Testis (tissue), 2 donors: ENCODE measurements around the gene ZNF780B.

Source experiments
- CTCF ChIP-seq, 3 experiments: fragments of 450-650 bp in 2 of 3; fragments of 200-600 bp in 1 of 3; sonication (generic) in 1 of 3; IDR thresholded peaks; one replicate each; pipeline ENCODE4 v1.5.1; 2016 to 2019; ENCODE audit warnings: antibody characterized with exemption in 3 of 3, mild to moderate bottlenecking in 2 of 3, moderate library complexity in 1 of 3
- POLR2A ChIP-seq: fragments of 450-650 bp; IDR thresholded peaks from one replicate; pipeline ENCODE4 v1.6.1; 2017; ENCODE audit warnings: antibody characterized with exemption, mild to moderate bottlenecking, moderate library complexity

GRCh38 chr19:40091205-40092129, 35.4 kb upstream of the ZNF780B start:
- TF ChIP-seq CTCF (IDR thresholded peaks at IDR 0.05) (no peak), POLR2A (no peak)
